ENCODE data around the gene GALNT2.

DNA sequence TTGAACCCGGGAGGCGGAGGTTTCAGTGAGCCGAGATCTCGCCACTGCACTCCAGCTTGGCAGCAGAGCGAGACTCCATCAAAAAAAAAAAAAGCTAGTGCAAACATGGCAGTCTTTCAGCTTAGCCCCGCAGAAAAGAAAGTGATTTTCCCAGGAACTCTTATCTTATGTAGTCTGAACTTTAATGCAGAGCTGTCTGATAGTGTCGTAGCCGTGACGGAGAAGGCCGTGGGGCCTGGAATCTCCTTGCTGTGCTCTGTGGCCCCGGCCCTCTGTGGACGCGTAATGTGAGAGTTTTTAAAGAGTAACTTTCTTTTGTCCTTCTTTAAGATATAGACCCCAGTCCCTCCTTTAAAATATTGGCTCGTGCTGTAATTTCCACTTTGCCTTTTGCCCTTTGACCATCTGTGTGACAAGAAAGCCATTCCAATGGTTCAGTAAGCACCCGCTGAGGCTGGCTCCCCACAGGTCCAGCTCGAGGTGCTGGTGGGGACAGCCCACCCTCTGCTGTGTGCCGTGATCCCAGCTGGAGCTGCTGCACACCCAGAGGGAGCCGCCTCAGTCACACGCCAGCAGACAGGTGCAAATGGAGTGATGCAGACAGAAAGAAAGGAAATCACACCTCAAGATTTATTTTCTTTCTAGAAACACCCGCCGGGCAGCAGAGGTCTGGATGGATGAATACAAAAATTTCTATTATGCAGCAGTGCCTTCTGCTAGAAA, 195.1 kb downstream of the GALNT2 start:
- no peak for TF ChIP-seq CTCF (IDR thresholded peaks at IDR 0.05; ENCODE audit: low read depth, low read length, missing input control)
- TF ChIP-seq, protein P1, sequence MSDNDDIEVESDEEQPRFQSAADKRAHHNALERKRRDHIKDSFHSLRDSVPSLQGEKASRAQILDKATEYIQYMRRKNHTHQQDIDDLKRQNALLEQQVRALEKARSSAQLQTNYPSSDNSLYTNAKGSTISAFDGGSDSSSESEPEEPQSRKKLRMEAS (IDR thresholded peaks at IDR 0.05): no peak
- TF ChIP-seq JUND (IDR thresholded peaks at IDR 0.05): no peak
- TF ChIP-seq RAD21 (IDR thresholded peaks at IDR 0.05): no peak
- no peak for TF ChIP-seq GABPA (IDR thresholded peaks at IDR 0.05 in 1 of 2, conservative IDR thresholded peaks at IDR 0.05 in 1 of 2)
- no peak for TF ChIP-seq NR2F2 (IDR thresholded peaks at IDR 0.05)
- TF ChIP-seq, protein P2, sequence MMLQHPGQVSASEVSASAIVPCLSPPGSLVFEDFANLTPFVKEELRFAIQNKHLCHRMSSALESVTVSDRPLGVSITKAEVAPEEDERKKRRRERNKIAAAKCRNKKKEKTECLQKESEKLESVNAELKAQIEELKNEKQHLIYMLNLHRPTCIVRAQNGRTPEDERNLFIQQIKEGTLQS (IDR thresholded peaks at IDR 0.05): no peak
- TF ChIP-seq, protein P3, sequence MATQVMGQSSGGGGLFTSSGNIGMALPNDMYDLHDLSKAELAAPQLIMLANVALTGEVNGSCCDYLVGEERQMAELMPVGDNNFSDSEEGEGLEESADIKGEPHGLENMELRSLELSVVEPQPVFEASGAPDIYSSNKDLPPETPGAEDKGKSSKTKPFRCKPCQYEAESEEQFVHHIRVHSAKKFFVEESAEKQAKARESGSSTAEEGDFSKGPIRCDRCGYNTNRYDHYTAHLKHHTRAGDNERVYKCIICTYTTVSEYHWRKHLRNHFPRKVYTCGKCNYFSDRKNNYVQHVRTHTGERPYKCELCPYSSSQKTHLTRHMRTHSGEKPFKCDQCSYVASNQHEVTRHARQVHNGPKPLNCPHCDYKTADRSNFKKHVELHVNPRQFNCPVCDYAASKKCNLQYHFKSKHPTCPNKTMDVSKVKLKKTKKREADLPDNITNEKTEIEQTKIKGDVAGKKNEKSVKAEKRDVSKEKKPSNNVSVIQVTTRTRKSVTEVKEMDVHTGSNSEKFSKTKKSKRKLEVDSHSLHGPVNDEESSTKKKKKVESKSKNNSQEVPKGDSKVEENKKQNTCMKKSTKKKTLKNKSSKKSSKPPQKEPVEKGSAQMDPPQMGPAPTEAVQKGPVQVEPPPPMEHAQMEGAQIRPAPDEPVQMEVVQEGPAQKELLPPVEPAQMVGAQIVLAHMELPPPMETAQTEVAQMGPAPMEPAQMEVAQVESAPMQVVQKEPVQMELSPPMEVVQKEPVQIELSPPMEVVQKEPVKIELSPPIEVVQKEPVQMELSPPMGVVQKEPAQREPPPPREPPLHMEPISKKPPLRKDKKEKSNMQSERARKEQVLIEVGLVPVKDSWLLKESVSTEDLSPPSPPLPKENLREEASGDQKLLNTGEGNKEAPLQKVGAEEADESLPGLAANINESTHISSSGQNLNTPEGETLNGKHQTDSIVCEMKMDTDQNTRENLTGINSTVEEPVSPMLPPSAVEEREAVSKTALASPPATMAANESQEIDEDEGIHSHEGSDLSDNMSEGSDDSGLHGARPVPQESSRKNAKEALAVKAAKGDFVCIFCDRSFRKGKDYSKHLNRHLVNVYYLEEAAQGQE (IDR thresholded peaks at IDR 0.05): no peak
- no peak for TF ChIP-seq TAF1 (conservative IDR thresholded peaks at IDR 0.05)
- no peak for TF ChIP-seq SP1 (IDR thresholded peaks at IDR 0.05)
- TF ChIP-seq YY1 (IDR thresholded peaks at IDR 0.05): no peak
- TF ChIP-seq EGR1 (IDR thresholded peaks at IDR 0.05; ENCODE audit: low read depth in 2 of 2): no peak
- TF ChIP-seq RXRA (IDR thresholded peaks at IDR 0.05): no peak
- no peak for TF ChIP-seq HNF4G (IDR thresholded peaks at IDR 0.05)
